Ammon's horn (tissue), 1 donor: Measurements from ENCODE around the gene ZNF236.

Source experiments
- DNase-seq: peaks from one replicate; pipeline ENCODE4 v3.0.0-alpha.2; 2016; ENCODE audit warnings: low spot score

Gene ZNF236

DNA sequence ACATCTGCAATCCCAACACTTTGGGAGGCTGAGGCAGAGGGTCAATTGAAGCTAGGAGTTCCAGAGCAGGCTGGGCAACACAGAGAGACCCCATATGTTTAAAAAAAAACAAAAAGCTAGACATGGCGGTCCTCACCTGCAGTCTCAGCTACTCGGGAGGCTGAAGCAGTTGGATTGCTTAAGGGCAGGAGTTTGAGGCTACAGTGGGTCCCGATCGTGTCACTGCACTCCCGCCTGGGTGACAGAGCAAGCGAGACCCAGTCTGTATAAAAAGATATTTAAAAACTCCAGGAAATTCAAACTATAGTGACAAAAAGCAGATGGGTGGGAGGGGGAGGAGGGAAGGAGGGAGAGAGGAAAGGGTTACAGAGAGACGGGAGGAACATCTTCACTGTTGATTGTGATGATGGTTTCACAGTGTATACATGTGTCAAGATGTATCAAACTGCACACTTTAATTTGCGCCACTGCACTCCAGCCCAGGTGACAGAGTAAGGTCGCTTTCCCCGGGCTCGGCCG is 942 bp upstream of the ZNF236 start:
- no peak for DNase-seq

DNA sequence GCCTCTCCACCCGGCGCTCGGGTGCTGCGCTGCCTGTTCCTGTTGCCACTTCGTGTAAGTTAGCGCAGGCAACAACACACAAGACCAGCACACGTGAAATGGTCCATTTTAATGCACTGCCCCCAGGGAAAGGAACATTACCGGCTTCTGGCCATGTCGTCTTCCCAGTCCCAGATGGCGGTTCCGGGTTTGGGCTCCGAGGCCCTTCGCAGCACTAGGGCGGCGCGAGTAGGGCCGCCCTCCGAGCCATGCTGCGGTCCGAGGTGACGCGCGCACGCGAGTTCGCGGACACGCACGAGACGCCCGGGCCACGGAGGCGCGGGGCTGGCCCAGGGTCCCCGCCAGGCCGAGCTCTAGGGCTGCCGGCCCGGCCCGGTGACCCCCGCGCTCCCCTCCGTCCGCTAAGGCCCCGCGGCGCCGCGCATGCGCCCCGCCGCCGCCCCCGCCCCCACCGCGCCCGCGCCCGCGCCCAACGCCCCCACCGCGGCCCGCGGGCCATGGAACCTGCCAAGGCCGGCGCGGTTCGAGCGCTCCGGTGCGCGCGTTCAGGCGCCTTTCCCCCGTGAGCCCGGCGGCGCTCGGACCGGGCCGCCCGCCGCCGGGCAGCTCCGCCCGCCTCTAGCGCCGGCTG is 367 bp upstream of the ZNF236 start:
- peak; percentile 59 for DNase-seq

DNA sequence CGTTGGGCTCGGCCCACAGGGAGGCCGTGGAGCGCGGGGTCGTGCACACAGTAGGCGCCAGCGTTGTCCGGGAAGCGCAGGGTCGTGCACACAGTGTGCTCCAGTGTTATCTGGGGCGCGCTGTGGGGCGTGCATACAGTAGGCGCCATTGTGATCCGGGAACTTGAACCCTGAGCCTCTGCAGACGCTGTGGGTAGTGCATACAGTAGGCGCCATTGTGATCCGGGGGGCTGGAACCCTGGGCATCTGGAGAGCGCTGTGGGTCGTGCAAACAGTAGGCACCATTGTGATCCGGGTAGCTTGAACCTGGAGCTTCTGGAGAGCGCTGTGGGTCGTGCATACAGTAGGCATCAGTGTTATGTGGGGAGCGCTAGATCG is 793 bp downstream of the ZNF236 start:
- DNase-seq, result no peak

DNA sequence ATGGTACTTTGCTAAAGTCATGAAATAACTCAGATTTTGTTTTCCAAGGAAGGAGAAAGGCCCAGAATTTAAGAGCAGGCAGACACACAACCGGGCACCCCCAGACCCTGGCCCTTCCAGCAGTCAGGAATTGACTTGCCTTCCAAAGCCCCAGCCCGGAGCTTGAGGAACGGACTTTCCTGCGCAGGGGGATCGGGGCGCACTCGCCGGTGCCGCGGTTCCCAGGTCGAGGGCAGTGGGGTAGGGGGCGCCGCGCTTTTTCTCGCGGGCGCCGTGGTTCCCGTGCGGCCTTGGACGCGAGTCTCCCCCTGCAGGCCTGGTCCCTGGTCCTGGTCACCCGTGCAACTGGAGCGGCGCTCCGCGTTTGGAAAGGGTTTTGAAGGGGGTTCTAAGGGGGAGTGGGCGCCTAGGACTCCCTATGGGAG is 1.2 kb downstream of the ZNF236 start:
- no peak for DNase-seq

DNA sequence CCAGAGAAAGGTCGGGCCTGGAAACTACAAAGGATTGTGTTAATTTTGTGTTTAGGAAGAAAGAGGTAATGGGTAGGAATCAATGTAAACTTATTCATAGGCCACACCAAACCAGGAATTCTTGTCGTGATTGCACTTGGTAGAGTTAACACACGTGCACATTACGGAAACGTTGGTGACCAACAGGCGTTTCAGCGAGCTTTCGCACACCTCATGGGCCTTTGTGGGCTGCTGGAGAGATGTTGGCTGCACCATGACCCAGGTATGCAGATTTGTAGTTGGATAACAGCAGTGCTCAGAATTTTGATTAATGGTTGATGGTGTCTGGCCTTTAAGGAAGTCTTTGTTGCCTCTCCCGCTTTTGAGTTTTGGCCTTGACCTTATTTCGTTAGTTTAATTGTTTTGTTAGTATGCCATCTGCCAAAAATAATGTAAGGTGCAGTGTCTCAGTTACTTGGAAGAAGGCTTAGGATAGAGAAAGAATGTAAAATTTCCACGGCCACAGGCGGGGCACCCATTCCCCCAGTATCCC is 1.9 kb downstream of the ZNF236 start:
- no peak for DNase-seq

DNA sequence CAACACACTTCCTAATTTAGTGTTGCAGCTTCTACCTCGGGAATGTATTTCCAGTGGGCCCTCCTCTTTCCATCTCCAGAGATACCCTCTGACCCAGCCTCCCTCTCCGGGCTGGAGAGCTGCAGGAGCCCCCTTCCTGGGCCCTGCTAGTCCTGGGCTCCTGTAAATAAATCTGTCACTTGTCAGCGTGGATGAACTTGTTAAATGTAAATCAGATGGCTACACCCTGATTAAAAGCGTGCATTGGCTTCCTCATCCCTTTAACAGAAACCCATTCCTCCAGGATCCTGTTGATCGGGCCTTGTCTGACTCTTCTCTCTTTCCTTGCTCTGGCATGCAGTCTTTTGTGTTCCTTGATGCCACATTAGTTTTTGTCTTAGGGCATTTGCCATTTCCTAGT is 2.4 kb downstream of the ZNF236 start:
- no peak for DNase-seq

DNA sequence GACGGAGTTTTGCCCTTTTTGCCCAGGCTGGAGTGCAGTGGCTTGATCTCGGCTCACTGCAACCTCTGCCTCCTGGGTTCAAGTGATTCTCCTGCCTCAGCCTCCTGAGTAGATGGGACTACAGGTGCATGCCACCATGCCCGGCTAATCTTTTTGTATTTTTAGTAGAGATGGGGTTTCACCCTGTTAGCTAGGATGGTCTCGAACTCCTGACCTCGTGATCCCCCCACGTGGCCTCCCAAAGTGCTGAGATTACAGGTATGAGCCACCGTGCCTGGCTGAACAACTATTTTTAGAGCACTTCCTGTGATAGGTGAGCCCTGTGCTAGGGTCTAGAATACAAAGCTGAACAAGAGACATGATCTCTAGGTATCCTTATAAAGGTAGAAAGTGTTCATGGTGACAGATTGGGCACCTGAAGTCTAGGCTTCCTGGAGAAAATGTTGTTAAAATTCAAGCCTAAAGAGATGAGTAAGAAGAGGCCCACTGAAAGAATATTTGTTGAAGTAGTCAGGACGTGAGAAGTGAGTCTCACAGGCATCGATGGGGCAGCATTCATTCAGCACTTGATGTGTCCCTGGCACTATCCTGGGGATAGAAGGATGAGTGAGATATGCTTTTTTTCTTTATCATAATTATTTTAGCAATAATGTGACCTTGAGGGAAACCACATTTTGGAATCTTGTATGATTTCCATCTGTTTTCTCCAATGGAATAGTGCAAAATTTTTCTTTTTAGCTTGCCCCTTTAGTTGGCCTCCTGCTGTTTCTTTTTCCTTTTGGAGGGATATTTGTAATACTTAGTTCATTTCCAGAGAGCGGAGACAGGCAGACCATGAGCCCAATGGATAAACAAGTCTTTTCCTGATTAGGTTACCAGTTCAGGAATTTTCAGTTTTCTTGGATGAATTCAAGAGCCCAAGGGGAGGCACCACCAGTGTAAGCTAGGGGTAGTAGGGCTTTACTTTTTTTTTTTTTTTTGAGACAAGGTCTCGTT is 5.1 kb downstream of the ZNF236 start:
- no peak for DNase-seq

DNA sequence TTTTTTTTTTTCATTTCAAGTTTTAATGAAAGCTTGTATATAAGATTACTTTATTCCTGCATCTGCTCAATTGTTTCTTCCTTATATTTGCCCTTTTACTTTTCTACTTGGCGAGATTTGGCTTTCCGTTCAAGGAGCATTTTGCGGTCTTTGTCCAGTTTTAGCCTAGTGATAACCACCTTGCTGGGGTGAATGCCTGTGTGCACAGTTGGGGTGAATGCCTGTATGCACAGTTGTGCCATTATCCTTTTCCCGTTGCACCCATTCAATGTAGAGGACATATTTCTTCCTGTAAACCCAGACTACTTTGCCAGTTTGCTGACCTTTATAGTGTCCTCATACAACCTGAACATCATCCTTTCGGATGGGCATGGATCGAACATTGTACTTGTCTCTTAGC is 12.0 kb downstream of the ZNF236 start:
- no peak for DNase-seq

DNA sequence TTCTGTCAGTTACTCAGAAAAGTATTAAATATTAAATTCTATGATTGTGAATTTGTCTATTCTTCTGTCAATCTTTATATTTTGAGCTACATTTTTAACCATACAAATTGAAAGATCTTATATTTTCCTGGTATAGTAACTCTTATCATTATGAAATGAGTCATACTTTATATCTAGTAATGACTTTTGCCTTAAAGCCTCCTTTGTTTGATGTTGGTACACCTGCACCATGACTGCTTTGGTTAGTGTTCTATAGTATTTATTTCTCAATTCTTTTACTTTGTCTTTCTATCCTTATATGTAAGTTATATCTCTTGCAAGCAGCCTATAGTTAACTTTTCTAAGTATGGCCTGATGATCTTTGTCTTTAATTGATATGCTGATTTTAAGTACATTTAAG is 13.0 kb downstream of the ZNF236 start:
- no peak for DNase-seq

DNA sequence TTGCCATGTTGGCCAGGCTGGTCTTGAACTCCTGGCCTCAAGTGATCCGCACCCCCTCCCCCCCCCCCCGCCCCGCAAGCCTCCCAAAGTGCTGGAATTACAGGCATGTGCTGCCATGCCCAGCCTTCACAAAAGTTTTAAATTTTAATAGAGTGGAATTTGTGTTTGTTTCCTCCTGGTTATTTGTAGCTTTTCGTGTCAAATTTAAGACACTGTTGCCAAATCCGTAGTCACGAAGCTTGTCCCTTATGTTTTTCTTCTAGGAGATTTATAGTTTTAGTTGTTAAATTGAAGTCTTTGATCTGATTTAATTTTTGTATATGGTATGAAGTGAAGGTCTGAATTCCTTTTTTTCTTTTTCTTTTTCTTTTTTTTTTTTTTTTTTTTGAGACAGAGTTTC is 14.7 kb downstream of the ZNF236 start:
- no peak for DNase-seq

DNA sequence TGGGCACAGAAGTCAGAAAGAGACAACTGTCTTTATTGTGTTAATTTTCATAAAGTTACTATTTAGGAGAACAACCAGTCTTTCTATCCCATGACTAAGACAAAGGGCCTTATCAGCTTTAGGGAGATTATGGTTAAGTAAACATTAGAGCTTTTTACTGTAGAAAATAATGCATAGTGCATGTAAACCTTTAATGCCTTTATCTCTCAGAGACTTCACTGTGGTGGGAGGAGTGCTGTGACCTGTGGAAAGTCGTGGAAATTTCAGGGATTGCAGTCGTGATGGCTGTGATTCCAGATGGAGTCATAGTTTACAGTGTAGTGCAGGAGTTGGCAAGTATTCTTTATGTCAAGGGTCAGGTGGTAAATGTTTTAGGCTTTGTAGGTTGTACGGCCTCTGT is 15.8 kb downstream of the ZNF236 start:
- no peak for DNase-seq

DNA sequence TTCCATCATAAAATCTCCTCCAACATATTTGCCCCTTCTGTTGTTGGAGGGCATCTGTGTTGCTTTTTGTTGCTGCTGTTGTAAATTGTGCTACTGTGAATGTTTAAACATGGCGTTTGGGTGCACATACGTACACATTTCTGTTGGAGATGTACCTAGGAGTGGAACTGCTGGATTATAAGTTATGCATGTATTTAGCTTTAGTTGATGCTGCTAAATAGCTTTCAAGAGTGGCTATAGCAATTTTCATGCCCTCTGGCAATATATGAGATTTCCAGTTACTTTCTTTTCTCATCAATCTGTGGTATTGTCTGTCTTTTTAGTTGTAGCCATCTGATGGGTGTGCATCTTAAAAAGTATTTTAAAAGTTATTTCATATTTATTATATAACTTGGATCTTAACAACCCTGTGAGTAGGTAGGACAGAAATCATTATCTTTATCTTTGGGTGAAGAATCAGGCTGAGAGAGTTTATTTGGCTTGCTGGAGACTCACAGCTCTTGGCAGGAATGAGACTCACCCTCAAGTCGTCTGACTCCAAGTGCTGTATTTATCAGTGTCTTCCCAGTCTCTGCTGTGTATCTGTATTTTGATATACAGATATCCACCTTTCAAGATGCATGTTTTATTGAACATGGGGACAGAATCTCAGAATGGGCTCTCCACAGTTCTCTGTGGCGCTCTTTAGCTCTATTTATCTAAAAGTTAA is 16.9 kb downstream of the ZNF236 start:
- no peak for DNase-seq

DNA sequence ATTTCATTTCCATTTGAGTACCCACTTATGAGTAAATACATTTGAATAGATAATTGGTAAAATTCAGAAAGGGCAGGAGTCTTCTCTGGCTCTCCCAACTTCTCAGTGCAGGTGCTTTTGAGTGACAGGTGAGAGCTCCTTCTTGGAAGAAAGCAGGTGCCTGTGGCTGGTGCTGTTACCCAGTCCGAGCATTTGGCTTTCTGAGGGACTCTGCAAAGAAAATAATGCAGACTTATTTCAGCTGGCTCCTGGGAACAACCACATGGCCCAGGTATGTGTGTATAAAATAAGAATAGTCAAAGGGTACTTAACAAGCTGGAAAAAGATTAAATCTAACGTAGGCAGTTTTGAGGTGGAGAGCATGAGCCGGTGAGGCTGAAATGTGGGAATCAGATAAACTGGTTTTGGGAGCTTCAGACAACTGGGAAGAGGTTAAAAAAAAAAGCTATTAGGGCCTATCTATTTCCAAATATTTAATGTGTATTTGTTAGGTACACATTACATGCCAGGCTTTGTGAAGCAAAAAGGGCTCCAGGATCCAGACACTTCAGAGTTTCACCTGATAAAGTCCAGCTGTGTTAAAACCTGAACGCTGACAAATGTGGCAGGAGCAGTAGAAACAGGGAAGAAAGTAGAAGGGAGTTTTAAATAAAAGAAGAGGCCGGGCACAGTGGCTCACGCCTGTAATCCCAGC is 20.6 kb downstream of the ZNF236 start:
- DNase-seq, result no peak

DNA sequence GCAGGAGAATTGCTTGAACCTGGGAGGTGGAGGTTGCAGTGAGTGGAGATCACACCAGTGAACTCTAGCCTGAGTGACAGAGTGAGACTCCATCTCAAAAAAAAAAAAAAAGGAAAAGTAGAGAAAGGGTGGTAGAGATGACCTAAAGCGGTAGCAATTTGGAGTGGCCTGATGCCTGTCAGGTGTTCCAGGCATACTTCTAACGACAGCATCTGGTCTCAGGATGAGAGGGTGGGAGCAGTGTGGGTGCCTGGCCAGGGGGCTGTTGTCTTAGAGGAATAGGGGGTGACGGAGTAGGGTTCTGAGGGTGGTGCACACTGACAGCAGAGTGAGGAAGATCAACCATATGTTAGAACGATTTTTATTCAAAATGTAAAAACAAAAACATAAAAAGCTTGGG is 21.8 kb downstream of the ZNF236 start:
- DNase-seq, result no peak

DNA sequence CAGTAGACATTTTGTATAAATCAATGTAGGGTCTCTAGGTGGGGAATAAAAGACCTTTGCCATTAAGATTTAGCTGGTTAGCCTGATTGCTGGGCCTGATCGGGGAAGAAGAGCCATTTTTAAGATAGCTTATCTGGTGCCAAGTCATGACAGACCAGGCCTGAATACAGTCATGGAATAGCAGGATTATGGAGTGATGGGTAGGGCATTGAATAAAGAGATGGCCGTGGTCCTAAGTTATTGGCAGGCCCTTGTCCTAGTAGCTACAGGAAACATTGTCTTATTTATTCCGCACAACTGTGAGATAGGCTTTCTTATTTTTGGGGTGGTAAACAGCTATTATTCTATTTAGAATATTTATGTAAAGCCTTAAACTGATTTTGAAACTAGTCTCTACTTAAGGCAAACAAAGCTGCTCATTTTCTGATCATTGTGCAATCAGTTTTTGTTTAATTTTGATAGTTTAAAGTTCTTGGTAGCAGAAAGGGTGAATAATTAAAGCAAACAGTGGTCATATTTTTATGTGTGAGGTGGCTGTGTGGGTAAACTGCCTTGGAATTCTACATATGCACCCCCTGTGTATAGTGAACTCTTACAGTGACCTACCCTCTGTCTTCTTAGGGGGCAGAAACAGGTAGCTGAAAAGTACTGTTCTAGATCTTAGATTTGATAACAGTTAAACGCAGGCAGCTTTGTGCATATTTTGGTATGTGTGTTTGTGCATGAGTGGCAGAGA is 22.6 kb downstream of the ZNF236 start:
- DNase-seq, result no peak

DNA sequence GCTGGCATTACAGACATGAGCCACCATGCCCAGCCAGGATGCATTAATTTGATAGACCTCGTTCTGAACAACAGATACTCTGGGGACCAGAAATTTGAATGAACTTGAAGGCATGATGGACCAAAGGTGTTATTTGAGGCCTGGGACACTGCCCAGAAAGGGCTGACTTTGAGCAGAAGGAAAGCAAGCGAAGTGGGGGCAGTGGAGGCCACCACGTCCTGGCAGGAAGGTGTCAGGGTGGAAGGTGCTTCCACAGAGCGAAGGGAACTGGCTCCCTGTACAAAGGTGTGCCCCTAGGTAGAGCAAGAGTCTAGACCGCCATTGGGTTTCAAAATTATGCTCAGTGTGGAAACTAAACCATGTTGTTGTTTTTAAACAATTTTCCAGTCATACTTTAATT is 23.9 kb downstream of the ZNF236 start:
- DNase-seq, result no peak

DNA sequence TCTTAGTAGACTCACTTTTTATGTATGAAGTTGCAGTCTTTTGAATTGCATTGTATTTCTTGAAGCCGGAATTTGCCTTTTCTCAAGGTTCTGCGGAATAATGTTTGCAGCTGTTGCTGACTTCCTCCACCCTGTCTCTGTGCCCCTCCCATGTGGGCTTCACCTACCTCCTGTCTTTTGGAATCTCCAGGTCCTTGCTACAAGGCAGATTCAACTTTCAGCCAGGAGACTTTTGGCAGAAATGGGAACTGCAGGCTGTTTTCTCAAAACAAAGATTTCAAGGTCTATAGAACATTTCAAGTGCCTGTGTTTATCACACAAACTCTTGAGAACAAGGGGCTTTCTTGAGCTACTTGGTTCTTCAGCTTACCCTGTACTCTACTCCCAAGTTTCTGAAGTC is 25.6 kb downstream of the ZNF236 start:
- no peak for DNase-seq

DNA sequence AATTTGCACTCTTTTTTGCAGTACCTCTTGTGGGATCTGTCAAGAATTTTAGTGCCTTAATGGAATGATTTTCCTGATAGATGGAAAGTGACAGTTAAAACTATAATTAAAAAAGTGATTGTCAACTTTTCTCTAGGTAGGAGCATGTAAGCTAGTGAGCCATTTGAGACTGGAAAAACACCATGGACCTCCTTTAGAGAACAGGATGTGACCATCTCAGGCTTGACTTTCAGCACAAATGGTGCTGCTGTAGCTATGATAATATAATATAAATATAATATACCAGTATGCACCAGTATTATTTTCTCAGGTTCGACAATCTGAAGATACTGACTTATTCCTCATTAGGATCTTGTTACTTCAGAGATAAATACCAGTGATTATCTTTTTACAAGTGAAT is 27.8 kb downstream of the ZNF236 start:
- DNase-seq, result no peak

DNA sequence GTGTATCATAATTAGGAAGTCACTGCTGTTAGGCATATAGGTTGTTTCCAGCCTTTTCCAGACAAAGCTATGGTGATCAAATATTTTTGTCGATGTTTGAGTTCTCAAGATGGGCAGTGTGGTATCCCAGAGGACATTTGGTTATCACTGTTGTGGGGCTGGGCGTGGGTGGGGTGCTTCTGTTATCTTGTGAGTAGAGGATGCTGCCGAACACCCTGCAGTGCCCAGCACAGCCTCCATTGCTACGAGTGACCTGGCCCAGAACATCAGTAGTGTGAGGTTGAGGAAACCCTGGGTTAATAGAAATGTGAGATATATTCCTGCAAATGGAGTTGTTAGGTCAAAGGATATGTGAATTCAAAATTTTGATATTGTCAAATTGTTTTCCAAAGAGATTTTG is 33.2 kb downstream of the ZNF236 start:
- DNase-seq, result no peak

DNA sequence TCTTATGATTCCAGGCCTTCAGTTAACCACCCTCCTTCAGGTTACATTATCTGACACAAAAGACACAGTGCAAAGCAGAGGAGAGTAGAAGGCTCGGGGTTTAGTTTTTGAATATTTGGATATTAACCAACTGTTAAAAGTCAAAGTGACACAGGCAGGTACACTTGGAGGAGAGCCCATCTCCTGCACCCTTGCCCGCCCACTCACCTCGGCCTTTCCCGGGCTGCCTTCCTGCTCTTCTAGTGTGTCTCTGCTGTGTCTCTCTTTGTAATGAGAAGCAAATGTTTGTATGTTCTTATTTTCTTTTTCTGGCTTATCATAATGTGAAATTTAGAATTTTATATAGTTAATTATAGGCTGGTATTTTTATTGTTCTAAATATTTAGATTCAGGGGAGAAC is 35.1 kb downstream of the ZNF236 start:
- no peak for DNase-seq
